Measurements from ENCODE around the gene RSPH9.
"Not testable (repeated sequence)": the region's sequence is repeated elsewhere in the genome, so short reads cannot be mapped to it uniquely, and the experiment has no call there.

RSPH9 gene

DNA sequence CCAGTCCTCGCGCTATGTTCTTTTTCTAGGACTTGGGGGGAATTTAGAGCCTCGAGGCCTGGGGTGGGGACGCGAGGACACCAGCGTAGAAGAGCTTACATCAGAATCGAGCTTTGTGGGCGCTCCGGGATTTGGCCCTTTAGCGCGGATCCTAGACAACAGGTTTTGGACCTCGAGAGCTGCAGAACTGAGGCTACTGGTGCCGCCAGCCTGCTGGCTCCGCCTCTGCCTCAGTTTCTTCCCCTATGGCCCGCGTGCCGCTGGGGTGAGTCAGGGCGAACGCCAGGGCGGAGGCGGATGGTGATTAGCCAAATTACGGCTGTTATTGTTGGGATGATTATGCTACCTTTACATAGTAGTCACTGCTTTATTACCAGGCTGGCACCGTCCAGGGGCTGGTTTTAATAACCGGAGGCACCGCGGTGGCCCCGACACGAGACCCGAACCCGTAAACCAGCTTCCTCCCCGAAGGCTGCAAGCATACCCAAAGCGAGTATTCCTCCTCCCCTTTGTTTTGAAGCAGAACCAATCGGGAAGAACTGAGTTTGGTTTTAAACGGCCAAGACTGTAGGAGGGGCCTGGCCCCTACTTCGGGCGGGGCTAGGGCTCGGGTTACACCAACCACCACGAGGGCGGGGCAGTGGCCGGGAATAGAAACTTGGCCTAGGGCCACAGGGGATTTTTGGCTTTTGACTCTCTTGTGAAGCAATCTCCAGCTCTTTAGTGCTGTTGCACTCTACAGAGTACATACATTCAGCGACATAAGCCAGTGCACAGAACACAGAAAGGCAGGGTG, 15.1 kb upstream of the RSPH9 start:
- peak; percentile 99 for DNase-seq

DNA sequence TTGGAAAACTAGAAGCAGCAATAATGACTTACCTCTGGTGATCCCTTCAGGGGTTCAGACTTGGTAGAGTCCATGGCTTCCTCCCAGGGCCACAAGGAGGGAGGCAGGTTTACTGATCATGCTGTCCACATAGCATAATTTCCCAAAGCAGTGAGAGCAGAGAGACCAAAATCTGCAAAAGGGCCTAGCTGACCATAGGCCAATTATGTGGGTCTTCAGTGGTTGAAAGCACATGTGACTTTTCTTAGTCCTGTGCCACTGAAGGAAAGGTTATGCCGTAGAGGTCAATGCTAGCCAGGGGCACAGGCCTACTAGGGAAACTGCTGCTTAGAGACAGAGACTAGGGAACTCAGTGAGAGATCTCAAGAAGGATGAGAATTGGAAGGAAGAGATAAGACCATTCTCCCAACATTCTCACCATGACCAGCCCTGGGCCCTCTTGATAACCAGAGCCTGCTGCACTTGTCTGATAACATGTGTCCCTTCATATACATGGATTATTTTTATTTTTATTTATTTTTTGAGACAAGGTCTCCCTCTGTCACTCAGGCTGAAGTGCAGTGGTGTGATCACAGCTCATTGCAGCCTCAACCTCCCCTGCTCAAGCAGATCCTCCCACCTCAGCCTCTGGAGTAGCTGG, 13.7 kb upstream of the RSPH9 start:
- no peak for DNase-seq

DNA sequence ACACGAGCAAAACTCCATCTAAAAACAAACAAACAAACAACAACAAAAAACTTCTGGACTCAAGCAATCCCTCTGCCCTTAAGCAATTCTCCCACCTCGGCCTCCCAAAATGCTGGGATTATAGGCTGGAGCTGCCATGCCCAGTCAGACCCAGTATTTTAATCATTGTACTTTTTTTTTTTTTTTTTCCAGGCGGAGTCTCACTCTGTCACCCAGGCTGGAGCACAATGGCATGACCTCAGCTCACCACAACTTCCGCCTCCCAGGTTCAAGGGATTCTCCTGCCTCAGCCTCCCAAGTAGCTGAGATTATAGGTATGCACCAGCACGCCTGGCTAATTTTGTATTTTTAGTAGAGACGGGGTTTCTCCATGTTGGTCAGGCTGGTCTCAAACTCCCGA, 11.8 kb upstream of the RSPH9 start:
- DNase-seq = not testable (repeated sequence)

DNA sequence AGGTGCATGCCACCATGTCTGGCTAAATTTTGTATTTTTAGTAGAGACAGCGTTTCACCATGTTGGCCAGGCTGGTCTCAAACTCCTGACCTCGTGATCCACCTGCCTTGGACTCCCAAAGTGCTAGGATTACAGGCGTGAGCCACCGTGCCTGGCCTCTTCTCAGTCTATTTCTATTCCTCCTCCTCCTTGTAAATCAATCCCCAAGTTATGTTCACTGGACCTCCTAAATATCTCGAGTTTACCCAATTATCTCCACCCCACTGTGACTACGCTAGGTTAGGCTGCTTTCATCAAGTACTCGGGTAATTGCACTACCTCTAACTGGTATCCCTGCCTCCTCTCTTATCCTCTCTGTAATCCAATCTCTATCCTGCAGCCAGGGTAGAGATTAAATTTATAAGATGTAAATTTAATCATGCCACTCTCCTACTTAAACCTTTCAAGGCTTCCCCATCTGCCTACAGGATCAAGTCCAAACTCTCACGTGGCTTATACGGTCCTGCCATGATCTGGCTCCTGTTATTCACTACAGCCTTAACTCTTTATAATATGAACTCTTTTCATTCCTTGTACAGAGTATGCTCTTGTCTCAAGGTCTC, 10.0 kb upstream of the RSPH9 start:
- no peak for DNase-seq

DNA sequence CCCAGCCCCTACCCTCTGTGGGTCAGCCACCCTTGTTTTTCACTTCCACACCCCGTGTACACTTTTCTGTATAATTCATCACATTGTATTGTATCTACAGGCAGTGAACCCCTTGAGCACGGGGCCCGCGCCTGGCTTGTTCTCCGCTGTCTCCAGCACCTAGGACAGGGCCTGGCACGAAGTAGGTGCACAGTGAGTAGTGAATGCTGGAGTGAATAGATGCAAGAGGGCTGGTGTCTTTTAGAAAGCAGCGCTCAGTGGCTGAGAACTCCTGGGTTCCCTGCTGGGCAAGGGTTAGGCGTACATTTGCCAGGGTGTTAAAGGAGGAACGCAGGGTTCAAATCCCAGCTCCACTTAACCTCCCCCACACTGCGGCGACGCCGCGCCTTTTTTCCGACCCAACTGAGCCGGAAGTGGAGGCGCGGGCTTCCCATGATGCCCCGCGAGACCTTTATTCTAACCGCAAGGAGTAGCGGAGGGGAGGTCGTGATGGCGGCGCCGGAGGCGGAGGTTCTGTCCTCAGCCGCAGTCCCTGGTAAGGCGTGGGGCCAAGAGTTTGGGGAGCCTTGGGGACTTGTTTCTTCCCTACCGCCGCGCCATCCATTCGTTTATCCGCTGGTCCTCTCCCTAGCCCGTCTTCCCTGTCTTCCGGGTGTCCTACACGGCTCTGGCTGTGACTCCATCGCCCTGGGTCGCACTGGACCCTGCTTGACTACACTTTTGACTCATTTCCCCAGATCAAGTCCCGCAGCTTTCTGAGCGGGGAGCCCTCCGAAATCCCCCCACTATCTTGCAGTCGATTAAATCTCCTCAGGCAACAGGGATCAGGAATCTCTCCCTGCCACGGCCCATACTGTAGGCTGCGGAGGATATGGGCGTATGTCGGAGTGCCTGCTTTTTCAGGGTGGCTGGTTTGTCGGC, 9.2 kb upstream of the RSPH9 start, which contains the start of gene MAD2L1BP:
TSS of gene MAD2L1BP (plus strand) at position 454 of the 921 bp plus-strand sequence. CDS start at position 490, 36 bp downstream.
- DNase-seq = peak; percentile 91

DNA sequence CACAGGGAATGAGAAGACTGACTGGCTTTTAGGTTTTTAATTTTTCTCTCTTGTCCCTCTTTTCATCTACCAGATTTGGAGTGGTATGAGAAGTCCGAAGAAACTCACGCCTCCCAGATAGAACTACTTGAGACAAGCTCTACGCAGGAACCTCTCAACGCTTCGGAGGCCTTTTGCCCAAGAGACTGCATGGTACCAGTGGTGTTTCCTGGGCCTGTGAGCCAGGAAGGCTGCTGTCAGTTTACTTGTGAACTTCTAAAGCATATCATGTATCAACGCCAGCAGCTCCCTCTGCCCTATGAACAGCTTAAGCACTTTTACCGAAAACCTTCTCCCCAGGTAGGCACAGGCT, 8.6 kb upstream of the RSPH9 start:
- DNase-seq = no peak

DNA sequence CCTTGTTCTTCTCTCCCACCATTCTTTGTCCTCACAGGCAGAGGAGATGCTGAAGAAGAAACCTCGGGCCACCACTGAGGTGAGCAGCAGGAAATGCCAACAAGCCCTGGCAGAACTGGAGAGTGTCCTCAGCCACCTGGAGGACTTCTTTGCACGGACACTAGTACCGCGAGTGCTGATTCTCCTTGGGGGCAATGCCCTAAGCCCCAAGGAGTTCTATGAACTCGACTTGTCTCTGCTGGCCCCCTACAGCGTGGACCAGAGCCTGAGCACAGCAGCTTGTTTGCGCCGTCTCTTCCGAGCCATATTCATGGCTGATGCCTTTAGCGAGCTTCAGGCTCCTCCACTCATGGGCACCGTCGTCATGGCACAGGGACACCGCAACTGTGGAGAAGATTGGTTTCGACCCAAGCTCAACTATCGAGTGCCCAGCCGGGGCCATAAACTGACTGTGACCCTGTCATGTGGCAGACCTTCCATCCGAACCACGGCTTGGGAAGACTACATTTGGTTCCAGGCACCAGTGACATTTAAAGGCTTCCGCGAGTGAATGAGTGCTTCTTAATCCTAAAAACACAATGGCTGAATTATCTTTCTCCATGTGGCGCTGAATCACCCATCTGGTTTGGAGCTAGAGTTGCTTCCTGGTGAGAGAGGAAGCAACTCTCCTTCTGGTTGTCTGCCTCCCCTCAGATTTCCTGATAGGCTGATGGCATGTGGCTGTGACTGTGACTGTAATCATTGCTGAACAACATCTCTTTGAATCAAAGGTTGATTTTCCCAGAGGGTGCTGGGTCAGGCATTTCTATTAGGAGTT, 4.6 kb upstream of the RSPH9 start:
- no peak for DNase-seq

DNA sequence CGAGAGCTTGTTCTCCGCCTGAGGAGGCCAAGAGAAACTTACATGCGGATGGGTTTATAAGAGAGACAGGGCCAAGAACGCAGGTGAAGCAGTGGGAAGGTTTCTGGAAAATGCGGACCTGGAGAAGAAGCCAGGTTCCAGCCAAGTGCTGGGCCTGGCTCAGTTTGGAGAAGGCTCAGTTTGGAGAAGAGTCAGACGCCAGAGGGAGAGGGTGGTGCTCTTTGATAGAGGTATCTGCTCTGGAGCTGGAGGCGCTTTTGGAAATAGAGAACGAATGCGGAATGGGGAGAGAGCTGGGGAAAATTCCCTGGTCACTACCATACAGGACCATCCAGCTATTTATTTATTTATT, 753 bp downstream of the RSPH9 start:
- no peak for DNase-seq

DNA sequence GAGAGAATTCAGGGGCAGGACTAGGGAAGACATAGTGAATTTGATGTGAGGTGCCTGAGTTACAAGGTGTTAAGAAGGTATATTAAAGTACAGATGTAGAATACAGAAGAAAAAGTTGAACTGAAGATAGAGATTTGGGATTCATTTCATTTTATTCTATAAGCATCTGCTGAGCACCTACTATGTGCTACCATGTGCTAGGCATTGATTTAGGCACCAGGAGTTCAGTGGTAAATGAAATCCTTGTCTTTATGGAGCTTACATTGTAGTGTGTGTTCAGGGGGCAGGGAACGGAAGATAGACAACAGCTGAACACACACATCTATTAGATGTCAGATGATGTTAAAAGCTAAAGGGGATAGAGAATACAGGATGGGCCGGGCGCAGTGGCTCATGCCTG, 2.8 kb downstream of the RSPH9 start:
- DNase-seq = no peak

DNA sequence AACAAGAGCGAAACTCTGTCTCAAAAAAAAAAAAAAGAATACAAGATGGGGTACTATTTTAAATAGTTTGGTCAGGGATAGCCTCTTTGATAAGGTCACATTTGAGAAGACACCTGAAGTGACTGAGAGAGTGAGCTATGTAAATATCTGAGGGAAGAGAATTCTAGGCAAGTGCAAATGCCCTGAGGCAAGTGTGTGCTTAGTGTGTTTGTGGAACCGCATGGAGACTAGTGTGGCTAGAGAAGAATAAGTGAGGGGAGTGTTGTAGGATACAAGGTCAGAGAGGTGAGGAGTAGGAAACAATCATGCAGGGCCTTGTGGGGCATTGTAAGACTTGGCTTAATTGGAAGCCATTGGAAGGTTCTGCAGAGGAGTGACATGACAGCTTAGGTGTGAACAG, 3.4 kb downstream of the RSPH9 start:
- no peak for DNase-seq

DNA sequence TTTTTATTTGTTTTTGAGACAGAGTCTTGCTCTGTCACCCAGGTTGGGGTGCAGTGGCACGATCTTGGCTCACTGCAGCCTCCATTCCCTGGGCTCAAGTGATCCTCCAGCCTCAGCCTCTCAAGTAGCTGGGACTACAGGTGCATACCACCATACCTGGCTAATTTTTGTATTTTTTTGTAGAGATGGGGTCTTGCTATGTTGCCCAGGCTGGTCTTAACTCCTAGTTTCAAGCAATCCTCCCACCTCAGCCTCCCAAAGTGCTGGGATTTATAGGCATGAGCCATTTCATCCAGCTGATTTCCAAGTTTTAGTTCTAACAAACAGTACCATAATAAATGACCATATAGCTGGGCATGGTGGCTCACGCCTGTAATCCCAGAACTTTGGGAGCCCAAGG, 8.0 kb downstream of the RSPH9 start:
- DNase-seq = not testable (repeated sequence)

DNA sequence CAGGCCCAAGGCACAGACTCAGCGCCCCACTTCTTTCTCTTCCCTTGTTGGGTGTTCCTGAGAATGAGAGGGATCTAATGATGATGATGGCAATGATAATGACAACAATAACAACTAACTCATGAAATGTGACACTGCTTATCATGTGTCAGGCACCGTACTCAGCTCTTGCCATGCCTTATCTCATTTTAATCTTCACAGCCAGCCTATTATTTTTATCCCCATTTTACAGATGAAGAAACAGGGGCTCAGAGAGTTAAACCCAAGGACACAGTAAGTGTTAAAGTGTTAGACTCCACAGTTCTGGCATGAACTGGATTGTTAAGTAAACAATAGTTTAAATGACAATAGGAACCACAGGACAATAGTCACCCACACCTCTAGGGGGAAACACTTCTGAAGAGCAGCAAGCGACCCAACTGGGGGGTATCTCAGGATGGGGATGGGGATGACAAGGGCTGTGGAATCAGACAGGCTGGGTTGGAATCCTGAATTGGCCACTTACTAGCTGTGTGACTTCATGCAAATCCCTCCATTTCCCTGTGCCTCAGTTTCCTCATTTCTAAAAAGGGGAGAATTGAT, 12.5 kb downstream of the RSPH9 start:
- DNase-seq = no peak

DNA sequence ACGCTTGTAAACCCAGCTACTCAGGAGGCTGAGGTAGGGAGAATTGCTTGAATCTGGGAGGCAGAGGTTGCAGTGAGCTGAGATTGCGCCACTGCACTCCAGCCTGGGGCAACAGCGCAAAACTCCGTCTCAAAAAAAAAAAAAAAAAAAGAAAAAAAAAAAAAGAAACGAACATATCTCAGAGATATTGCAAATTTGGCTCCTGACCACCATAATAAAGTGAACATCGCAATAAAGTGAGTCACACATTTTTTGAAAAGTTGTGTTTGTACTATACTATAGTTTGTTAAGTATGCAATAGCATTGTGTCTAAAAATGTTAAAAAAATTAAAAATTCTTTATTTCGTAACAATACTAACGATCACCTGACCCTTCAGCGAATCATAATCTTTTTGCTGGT, 13.3 kb downstream of the RSPH9 start:
- no peak for DNase-seq

DNA sequence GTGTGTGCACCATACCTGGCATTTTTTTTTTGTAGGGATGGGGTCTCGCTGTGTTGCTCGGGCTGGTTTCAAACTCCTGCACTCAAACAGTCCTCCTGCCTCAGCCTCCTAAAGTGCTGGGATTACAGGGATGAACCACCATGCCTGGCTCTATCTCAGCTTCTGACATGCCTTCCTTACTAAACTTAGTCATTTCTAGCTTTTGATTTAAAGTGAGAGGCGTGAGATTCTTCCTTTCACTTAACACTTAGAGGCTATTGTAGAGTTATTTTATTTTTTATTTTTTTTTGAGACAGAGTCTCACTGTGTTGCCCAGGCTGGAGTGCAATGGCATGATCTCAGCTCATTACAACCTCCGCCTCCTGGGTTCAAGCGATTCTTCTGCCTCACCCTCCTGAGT, 18.1 kb downstream of the RSPH9 start:
- DNase-seq = not testable (repeated sequence)

DNA sequence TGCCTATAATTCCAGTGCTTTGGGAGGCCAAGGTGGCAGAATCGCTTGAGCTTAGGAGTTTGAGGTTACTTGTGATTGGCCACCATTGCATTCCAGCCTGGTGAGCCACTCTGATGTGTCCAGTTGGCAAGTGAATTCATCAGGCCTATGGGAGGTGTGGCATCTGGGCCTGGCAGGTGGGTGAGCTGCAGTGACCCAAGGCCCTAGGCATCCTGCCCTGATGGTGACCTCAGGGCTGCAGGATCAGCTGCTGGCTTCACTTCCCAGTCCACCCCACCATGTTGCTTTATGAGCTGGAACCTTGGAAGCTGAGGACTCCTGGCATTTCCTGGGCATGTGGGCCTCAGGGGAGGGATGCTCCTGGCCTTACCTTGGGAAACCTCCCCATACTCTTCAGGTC, 20.5 kb downstream of the RSPH9 start:
- no peak for DNase-seq

DNA sequence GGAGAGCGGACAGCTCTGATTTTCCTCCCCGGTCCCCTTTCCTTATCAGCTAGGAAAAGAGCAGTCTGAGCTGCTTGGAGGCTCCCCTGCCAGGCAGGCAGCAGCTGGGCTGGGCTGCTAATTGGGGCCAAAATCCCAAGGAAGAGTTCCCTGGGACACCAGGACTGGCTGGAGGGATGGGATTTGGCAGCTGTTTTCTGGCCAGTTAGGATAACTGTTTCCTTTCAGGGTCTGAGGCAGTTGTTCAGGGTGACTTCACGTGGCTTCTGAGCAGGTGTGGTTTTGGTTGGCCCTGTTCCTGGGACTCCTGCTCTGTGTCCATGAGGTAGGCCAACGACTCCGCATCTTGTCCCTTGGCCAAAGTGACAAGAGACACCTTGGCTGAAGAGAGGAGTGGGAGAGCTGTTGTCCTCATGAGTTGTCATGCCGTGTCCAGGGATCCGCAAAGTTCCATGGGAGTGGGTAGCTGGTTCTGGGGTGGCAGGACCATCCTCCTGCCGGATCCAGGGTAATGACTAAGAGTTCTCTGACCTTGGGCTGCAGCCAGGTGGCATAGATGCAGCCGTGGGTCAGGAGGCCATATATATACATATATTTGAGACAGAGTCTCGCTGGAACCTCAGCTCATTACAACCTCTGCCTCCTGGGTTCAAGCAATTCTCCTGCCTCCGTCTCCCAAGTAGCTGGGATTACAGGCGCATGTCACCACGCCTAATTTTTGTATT, 21.5 kb downstream of the RSPH9 start:
- DNase-seq = no peak

DNA sequence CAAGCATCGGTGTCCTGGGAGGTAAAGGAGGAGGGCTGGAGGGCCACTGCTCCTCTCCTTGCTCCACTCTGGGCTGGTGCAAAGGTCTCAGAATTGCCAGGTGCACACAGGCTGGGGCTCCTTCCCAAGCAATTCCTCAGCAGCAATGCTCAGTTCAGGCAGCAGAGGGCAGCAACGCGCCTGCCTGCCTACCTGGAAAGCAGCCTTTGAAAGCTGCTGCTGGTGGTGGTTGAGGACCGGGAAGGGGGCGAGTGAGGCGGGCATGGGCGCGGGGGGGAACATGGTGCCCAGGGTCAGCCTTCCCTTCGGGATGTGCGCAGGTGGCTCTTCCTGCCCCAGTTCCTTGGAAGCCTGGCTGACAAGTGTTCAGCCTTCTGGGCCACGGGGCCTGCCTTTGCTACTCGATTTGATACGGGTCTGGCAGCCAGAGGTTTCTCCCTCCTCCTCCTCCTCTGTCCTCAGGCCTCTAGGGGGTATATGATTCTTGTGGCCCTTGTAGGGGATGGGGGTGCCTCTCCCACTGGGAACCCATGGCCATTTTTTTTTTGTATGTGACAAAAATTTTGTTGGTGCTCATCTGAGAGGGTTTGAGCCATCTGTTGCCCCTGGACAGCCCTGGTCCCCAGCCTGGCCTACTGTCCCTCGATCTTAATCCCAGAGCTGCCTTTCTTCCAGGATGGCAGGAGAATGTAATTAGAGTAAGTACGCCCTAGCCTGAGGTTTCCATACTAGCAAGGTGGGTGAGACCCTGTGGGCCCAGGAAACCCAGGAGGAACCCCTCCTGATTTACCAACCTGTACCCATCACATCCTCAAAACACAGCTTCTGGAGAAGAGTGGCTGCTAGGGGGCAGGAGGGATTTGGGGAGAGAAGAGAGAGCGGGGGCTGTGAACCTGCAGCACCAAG, 22.7 kb downstream of the RSPH9 start:
- DNase-seq = peak; percentile 93

DNA sequence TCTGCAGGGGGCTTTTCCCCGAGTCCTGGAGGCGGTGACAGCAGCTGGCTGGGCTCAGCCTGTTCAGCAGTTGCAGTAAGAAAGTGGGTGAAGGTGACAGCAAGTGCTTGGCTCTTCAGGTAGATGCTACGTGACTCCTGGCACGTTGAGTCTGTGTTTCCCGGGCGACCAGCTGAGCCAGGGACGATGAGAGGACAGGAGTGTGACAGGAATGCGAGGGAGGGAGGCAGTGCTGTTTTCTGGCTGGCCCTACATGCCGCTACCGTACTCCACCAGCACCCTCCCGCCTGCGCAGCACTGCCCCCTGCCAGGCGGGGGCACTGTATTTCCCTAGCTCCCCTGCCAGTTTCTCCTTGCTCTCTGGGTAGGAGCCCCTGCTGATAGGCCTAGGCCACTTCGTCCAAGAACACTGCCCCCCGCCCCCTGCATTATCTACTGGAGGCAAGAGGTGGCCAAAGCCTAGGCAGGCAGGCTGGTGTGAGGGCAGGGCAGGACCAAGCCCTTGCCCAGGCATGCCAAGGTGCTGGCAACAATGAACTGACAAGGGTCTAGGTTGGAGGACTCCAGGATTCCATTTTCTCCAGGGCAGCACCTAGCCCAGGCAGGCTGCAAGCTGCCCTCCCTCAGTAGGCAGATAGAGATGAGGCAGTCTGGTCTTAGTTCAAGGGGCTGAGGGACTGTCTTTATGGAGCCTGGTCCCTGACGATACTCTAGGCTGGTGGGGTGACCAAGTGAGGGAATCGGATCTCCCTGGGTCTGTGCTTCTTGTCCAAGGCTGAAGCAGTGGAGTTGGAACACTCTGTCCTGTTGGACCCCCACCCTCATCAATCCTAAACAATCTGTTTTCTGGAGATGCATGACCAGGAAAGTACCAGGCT, 23.6 kb downstream of the RSPH9 start:
- DNase-seq = peak; percentile 72

Data from right forelimb (tissue), 1 donor.